ENCODE measurements around the gene KIAA1671. TPM values are rescaled to one million over a fixed set of nuclear protein-coding genes. Genes with fewer than 3 reads are reported as not detected.

KIAA1671 gene
- 16.8 and 16.9 TPM in 2 replicates for total RNA-seq

DNA sequence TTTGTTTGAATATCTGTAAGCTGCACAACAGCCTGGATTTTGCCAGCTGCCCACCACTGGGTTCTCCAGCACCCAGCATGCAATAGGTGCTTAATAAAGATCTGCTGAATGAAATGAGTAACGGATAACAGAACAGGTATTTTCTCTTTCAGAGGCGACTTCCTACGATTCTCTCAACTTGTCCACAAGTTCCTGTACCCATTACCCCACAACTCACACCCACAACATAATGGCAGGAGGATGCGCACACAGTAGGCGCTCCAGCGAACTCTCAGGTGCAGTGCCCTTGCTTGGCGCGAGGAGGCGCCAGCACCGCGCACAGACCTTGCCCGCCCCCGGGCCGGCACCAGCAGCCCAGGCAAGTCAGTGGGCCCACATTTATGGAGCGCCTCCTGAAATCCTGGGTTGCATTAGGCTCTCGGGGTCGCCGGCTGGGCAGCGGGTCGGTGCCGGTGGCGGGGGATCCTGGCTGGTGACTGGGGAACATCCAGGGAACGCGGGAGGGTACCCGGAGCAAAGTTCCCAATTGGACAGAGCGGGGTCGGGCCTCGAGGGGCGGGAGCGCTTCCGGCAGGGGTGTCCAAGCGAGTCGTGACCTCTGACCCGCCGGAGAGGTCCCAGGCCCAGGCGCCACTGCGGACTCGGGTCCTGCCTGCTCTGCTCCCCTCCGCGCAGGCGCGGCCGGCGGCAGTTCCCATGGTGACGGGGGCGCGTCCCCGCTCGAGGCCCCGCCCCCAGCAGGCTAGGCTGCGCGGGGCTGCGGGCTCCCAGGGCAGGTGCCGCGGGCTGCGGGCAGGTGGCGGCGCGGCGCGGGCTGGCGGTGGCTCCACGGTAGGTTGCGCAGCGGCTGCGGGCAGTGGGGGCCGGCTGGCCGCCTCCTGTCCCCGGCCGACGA is at the start of gene KIAA1671:
TSS of gene KIAA1671 (plus strand) at position 775 of the 895 bp plus-strand sequence. CDS start 75,284 bp downstream, outside the sequence.

DNA sequence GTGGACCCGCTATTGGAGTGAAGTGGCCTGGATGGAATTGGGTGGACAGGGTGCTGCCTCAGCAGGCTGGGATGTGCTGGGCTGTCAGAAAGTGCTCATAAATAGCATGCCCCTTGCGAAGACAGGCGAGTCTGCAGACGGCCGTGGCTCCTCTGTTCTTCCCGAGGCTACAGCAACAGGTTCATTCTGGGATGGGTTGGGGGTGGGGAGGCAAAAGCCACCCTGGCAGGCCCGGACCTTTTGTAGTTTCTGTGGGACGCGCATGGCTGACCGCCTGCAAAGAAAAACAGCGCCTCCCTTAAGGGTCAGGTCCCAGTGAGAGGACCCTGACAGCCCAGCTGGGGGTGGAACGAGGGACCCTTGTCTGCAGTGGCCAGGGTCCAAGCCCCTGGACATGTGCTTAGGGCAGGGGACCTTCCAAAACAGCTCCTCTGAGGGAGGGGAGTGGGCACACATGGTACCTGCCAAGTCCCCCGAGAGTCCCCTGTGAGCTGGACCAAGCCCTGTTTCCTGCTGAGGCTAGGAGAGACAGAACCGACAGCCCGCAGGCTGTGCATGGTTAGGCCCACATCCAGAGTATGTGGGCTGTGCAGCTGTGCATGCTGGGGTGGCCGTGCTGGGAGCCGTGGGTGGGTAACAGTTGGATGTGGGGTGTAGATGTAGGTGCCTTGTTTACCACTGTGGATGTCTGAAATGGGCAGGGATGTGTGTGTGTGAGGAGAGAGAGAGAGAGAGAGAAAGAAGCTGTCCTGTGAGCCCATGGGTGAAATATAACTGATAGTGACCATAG is 247.4 kb downstream of the KIAA1671 start, which contains the start of gene CRYBB3:
TSS of gene CRYBB3 (plus strand) at position 128 of the 790 bp plus-strand sequence. CDS start 1,539 bp downstream, outside the sequence.

DNA sequence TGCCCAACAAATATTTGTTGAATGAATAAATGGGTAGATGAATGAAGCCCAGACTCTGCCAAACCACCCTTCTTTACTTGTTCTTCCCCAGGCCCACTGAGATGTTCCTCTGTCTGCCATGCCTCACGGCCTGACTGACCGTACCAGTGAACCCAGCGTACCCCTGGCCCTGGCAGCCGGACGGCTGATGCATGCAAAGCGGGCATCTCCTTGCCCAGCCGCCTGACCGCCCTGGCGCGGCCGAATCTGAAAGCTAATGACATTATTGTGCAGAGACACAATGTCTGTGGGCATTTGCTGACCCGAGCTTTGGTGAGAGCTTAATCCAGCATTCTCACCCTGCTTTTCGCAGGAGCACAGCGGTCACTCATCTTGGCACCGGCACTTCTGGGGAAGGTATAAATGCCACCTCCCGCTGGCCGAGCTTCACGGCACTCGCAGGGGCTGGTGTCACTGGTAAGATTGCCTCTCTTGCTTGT is 266.7 kb downstream of the KIAA1671 start, which contains the start of gene CRYBB2:
TSS of gene CRYBB2 (plus strand) at position 429 of the 479 bp plus-strand sequence. CDS start 1,791 bp downstream, outside the sequence.

Other genes with a start within 250 kb of the KIAA1671 start
- gene PIWIL3, start 178.0 kb upstream of the KIAA1671 start, total RNA-seq, result not detected in 2 replicates
- 0.04 and 0.16 TPM in 2 replicates for gene SGSM1, start 146.5 kb upstream of the KIAA1671 start, total RNA-seq
- gene LHFPL7, start 6.0 kb upstream of the KIAA1671 start, total RNA-seq, result not detected in 2 replicates
- not detected in 2 replicates for gene CRYBB3, start 247.1 kb downstream of the KIAA1671 start, total RNA-seq

All from hair follicular keratinocyte (primary cell).